H1 (cell line): ENCODE results near the gene CRTAC1. TPM values are rescaled to one million over a fixed set of nuclear protein-coding genes. Genes with fewer than 3 reads are reported as not detected.

Experiments used
- CHD2 ChIP-seq: IDR thresholded peaks from 2 replicates; pipeline ENCODE4 v1.6.1; 2012; ENCODE audit warnings: low read length, improper control_type of control experiment
- USF2 ChIP-seq: IDR thresholded peaks from 2 replicates; pipeline ENCODE4 v1.6.1; 2011; ENCODE audit warnings: low read length, improper control_type of control experiment
- polyA plus RNA-seq, 7 experiments: library from polyadenylated mRNA; depleted of rRNA in 3 of 7; stranded (reverse) in 5 of 7; unstranded in 2 of 7; fragments of >200 nt in 5 of 7; fragments of 200-250 nt in 2 of 7; gene quantifications; 1 replicate in 5 of 7; 2 replicates in 1 of 7; 4 replicates in 1 of 7; pipeline versions ENCODE4 v1.2.1 to v1.2.3, GENCODE V29; 2011 to 2013; ENCODE audit warnings: missing spikeins in 2 of 7, mixed read lengths in 2 of 7
- total RNA-seq: library from RNA; stranded (reverse); fragmentation: NEBNext Ultra II Directional; extraction: Animal tissue kit (Norgen Biotek cat#: 25700); gene quantifications from 2 replicates; pipeline ENCODE4 v1.2.1, GENCODE V29; 2021

The CRTAC1 gene
- total and polyA plus RNA-seq, 2 of the 8 experiments (the other 6 are each of a cell fraction or from before 2014, with no cell fraction given) = 0.91 to 1.2 TPM

GRCh38 chr10:97964748-97965147, 65.7 kb downstream of the CRTAC1 start (continued):
- TF ChIP-seq USF2 (no peak), CHD2 (no peak)
- TF ChIP-seq, all 59 proteins: peak for 0
